ENCODE data around the gene GLT6D1. TPM values are rescaled to one million over a fixed set of nuclear protein-coding genes. Genes with fewer than 3 reads are reported as not detected.

GLT6D1 gene
- total and polyA plus RNA-seq, 2 of the 13 experiments (the other 11 are each of a cell fraction or from before 2014, with no cell fraction given) = not detected

DNA sequence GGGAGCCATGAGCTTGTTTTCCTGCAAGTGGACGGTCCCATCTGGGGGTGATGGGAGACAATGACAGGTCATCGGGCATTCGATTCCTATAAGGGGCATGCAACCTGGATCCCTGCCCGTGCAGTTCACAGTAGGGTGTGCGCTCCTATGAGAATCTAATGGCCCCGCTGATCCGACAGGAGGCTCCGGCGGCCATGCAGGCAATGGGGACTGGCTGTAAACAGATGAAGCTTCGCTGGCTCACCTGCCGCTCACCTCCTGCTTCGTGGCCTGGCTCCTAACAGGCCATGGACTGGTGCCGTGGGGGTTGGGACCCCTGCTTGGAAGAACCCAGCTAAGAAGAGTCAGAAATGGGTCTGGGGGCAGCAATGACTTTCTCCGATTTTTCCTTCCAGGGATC, 56.8 kb downstream of the GLT6D1 start (continued):
- TF ChIP-seq, protein P1, sequence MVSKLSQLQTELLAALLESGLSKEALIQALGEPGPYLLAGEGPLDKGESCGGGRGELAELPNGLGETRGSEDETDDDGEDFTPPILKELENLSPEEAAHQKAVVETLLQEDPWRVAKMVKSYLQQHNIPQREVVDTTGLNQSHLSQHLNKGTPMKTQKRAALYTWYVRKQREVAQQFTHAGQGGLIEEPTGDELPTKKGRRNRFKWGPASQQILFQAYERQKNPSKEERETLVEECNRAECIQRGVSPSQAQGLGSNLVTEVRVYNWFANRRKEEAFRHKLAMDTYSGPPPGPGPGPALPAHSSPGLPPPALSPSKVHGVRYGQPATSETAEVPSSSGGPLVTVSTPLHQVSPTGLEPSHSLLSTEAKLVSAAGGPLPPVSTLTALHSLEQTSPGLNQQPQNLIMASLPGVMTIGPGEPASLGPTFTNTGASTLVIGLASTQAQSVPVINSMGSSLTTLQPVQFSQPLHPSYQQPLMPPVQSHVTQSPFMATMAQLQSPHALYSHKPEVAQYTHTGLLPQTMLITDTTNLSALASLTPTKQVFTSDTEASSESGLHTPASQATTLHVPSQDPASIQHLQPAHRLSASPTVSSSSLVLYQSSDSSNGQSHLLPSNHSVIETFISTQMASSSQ (IDR thresholded peaks at IDR 0.05; ENCODE audit: low read depth) = no peak
- TF ChIP-seq, protein P1 (CRISPR knock-in tag; IDR thresholded peaks at IDR 0.05; ENCODE audit: borderline replicate concordance) = no peak
- TF ChIP-seq CREB1 (IDR thresholded peaks at IDR 0.05) = no peak
- no peak for TF ChIP-seq CREB1 (CRISPR knock-in tag; IDR thresholded peaks at IDR 0.05)
- TF ChIP-seq, protein P2, sequence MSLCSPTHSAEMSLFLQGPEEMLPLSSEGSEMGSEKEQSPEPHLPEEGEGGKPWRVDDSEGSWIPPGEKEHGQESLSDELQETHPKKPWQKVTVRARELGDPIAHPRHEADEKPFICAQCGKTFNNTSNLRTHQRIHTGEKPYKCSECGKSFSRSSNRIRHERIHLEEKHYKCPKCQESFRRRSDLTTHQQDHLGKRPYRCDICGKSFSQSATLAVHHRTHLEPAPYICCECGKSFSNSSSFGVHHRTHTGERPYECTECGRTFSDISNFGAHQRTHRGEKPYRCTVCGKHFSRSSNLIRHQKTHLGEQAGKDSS (CRISPR knock-in tag; IDR thresholded peaks at IDR 0.05; ENCODE audit: borderline replicate concordance, low read depth) = no peak
- no peak for TF ChIP-seq MAFG (CRISPR knock-in tag; IDR thresholded peaks at IDR 0.05)
- TF ChIP-seq ZNF207 (IDR thresholded peaks at IDR 0.05; ENCODE audit: borderline replicate concordance) = no peak
- TF ChIP-seq GPN1 (CRISPR knock-in tag; IDR thresholded peaks at IDR 0.05; ENCODE audit: borderline replicate concordance) = no peak
- no peak for TF ChIP-seq SALL2 (CRISPR knock-in tag; IDR thresholded peaks at IDR 0.05)
- TF ChIP-seq, protein P3, sequence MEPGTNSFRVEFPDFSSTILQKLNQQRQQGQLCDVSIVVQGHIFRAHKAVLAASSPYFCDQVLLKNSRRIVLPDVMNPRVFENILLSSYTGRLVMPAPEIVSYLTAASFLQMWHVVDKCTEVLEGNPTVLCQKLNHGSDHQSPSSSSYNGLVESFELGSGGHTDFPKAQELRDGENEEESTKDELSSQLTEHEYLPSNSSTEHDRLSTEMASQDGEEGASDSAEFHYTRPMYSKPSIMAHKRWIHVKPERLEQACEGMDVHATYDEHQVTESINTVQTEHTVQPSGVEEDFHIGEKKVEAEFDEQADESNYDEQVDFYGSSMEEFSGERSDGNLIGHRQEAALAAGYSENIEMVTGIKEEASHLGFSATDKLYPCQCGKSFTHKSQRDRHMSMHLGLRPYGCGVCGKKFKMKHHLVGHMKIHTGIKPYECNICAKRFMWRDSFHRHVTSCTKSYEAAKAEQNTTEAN (CRISPR knock-in tag; conservative IDR thresholded peaks at IDR 0.05) = no peak
- TF ChIP-seq, protein P4, sequence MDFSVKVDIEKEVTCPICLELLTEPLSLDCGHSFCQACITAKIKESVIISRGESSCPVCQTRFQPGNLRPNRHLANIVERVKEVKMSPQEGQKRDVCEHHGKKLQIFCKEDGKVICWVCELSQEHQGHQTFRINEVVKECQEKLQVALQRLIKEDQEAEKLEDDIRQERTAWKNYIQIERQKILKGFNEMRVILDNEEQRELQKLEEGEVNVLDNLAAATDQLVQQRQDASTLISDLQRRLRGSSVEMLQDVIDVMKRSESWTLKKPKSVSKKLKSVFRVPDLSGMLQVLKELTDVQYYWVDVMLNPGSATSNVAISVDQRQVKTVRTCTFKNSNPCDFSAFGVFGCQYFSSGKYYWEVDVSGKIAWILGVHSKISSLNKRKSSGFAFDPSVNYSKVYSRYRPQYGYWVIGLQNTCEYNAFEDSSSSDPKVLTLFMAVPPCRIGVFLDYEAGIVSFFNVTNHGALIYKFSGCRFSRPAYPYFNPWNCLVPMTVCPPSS (IDR thresholded peaks at IDR 0.05) = no peak
- TF ChIP-seq, protein P5, sequence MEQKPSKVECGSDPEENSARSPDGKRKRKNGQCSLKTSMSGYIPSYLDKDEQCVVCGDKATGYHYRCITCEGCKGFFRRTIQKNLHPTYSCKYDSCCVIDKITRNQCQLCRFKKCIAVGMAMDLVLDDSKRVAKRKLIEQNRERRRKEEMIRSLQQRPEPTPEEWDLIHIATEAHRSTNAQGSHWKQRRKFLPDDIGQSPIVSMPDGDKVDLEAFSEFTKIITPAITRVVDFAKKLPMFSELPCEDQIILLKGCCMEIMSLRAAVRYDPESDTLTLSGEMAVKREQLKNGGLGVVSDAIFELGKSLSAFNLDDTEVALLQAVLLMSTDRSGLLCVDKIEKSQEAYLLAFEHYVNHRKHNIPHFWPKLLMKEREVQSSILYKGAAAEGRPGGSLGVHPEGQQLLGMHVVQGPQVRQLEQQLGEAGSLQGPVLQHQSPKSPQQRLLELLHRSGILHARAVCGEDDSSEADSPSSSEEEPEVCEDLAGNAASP (CRISPR knock-in tag; IDR thresholded peaks at IDR 0.05; ENCODE audit: borderline replicate concordance) = no peak
- TF ChIP-seq ZNF644 (CRISPR knock-in tag; IDR thresholded peaks at IDR 0.05; ENCODE audit: low read depth) = no peak
- TF ChIP-seq ZNF230 (CRISPR knock-in tag; IDR thresholded peaks at IDR 0.05) = no peak
